GM19452 (cell line): ENCODE measurements around the gene TRDMT1.

Experiments used
- ATAC-seq: cut with Tn5 transposase; IDR thresholded peaks from one replicate; pipeline ENCODE4 v1.9.1; 2021; ENCODE audit not compliant: unreplicated experiment

TRDMT1 gene

GRCh38 chr10:17176091-17176490, 25.4 kb downstream of the TRDMT1 start:
- no peak for ATAC-seq

GRCh38 chr10:17175551-17175950, 25.9 kb downstream of the TRDMT1 start:
- no peak for ATAC-seq

GRCh38 chr10:17174626-17175025, 26.8 kb downstream of the TRDMT1 start:
- no peak for ATAC-seq

- ATAC-seq, result no peak
Measured at GRCh38 chr10:17171141-17171641, 30.3 kb downstream of the TRDMT1 start.

GRCh38 chr10:17169803-17170202, 31.7 kb downstream of the TRDMT1 start:
- no peak for ATAC-seq

- no peak for ATAC-seq
Measured at GRCh38 chr10:17166699-17167098, 34.8 kb downstream of the TRDMT1 start.

- no peak for ATAC-seq
Measured at GRCh38 chr10:17162828-17163227, 38.6 kb downstream of the TRDMT1 start.

GRCh38 chr10:17161775-17162174, 39.7 kb downstream of the TRDMT1 start:
- no peak for ATAC-seq

- no peak for ATAC-seq
Measured at GRCh38 chr10:17157024-17157423, 44.4 kb downstream of the TRDMT1 start.

GRCh38 chr10:17155826-17156225, 45.6 kb downstream of the TRDMT1 start:
- no peak for ATAC-seq

GRCh38 chr10:17154116-17154515, 47.4 kb downstream of the TRDMT1 start:
- ATAC-seq, result no peak

- no peak for ATAC-seq
Measured at GRCh38 chr10:17153321-17153720, 48.2 kb downstream of the TRDMT1 start.

- no peak for ATAC-seq
Measured at GRCh38 chr10:17151716-17152115, 49.8 kb downstream of the TRDMT1 start.

- no peak for ATAC-seq
Measured at GRCh38 chr10:17147884-17148489, 53.5 kb downstream of the TRDMT1 start.

GRCh38 chr10:17146892-17147291, 54.6 kb downstream of the TRDMT1 start:
- ATAC-seq, result no peak

GRCh38 chr10:17145239-17145638, 56.2 kb downstream of the TRDMT1 start:
- ATAC-seq, result no peak

- no peak for ATAC-seq
Measured at GRCh38 chr10:17144757-17145156, 56.7 kb downstream of the TRDMT1 start.

- no peak for ATAC-seq
Measured at GRCh38 chr10:17144032-17144431, 57.4 kb downstream of the TRDMT1 start.

GRCh38 chr10:17143055-17143690, 58.3 kb downstream of the TRDMT1 start:
- no peak for ATAC-seq

GRCh38 chr10:17141504-17142229, 59.8 kb downstream of the TRDMT1 start:
- no peak for ATAC-seq

- no peak for ATAC-seq
Measured at GRCh38 chr10:17140386-17140761, 61.1 kb downstream of the TRDMT1 start.

GRCh38 chr10:17138460-17139042, 62.9 kb downstream of the TRDMT1 start:
- ATAC-seq, result no peak
